T1000 (cell line): ENCODE measurements around the gene OTUD4.
"Not testable (repeated sequence)": the region's sequence is repeated elsewhere in the genome, so short reads cannot be mapped to it uniquely, and the experiment has no call there.

Experiments
- DNase-seq: peaks from one replicate; lab custom pipeline; 2025; ENCODE audit warnings: mixed read lengths; lab: John Stamatoyannopoulos, UW

OTUD4 gene

GRCh38 chr4:145180298-145181090 lies at the start of gene OTUD4:
Gene OTUD4 (minus strand): TSS chr4:145180589. CDS start chr4:145179973, 616 bp downstream.
- peak; percentile 81 for DNase-seq

DNA sequence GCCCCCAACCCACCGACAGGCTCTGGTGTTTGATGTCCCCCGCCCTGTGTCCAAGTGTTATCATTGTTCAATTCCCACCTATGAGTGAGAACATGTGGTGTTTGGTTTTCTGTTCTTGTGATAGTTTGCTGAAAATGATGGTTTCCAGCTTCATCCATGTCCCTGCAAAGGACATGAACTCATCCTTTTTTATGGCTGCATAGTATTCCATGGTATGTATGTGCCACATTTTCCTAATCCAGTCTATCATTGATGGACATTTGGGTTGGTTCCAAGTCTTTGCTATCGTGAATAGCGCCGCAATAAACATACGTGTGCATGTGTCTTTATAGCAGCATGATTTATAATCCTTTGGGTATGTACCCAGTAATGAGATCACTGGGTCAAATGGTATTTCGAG lies 42.8 kb upstream of the OTUD4 start:
- not testable (repeated sequence) for DNase-seq

DNA sequence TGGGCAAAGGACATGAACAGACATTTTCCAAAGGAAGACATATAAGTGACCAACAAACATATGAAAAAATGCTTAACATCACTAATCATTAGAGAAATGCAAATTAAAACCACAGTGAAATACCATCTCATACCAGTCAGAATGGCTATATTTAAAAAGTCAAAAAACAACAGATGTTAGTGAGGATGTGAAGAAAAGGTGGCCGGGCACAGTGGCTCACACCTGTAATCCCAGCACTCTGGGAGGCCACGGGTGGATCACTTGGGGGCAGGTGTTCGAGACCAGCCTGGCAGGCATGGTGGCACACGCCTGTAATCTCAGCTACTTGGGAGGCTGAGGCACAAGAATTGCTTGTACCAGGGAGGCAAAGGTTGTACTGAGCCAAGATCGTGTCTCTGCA lies 41.1 kb upstream of the OTUD4 start:
- not testable (repeated sequence) for DNase-seq

GRCh38 chr4:145219090-145219489 lies 38.7 kb upstream of the OTUD4 start:
- DNase-seq = no peak

DNA sequence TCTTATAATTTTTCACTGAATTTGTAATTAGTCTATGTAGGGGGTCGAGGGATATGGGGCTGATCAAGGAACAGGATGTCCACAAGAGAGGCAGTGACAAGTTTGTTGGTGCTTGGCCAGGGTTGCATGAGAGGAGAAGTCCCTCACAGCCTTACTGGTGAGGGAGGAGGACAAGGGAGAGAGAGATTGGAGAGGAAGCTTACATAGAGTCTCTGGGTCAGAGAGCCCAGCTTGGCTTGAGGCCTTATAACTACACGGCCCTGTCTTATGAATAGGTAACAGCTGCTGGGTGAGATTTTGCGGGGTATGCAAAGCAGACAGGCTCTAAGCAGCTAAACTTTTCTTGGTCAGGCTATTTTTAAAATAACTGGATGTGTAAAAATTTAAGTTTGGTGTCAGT lies 37.9 kb upstream of the OTUD4 start:
- DNase-seq = no peak

GRCh38 chr4:145217349-145217748 lies 37.0 kb upstream of the OTUD4 start:
- no peak for DNase-seq

- DNase-seq = no peak
These were observed 36.1 kb upstream of the OTUD4 start for GRCh38 chr4:145216535-145216934.

DNA sequence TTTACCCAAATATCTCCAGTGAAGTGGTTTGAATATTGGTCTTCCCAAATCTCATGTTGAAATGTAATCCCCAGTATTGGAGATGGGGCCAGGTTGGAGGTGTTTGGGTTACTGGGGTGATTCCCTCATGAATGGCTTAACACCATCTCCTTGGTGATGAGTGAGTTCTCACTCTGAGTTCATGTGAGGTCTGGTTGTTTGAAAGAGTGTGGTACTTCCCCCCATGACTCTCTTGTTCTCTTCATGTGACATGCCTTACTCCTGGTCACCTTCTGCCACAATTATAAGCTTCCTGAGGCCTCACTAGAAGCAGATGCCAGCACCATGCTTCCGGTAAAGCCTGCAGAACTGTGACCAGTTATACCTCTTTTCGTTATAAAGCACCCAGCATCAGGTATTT lies 32.9 kb upstream of the OTUD4 start:
- DNase-seq = no peak

GRCh38 chr4:145207934-145208333 lies 27.5 kb upstream of the OTUD4 start:
- no peak for DNase-seq

DNA sequence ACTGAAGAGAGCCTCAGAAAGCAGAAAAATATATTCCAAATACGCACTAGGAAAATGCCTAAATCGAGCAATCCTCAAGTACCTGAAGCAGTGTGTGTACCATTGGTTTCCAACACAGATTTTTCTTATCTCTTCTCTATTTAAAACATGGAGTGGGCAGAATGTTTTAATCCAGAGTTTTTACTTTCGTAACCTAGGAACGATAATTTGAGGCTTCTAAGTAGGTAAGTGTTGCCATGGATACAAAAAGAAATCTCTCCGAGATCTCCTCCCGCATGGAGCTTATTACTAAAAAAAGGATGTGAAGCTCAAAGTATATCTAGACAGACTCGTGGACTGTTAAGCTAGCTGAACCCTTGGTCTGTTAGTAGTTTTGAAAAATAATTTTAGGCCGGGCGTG lies 23.0 kb upstream of the OTUD4 start:
- DNase-seq = no peak

DNA sequence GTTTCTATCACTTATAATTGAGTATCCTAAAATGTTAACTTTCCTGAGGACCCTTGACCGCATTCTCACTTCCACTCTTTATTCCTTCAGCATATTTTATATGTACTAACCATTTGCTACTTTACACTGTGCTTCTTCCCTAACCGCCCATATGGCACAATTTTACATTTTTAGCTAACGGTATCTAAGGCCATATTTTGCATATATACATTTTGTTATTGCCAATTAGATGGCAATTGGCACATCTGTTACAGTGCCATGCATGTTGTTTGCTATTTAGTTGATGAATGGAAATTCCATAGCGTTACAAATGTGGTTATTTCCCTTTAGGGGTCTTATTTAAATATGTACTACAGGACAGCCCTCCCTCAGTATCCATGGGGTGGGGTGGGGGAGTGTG lies 20.0 kb upstream of the OTUD4 start:
- no peak for DNase-seq

DNA sequence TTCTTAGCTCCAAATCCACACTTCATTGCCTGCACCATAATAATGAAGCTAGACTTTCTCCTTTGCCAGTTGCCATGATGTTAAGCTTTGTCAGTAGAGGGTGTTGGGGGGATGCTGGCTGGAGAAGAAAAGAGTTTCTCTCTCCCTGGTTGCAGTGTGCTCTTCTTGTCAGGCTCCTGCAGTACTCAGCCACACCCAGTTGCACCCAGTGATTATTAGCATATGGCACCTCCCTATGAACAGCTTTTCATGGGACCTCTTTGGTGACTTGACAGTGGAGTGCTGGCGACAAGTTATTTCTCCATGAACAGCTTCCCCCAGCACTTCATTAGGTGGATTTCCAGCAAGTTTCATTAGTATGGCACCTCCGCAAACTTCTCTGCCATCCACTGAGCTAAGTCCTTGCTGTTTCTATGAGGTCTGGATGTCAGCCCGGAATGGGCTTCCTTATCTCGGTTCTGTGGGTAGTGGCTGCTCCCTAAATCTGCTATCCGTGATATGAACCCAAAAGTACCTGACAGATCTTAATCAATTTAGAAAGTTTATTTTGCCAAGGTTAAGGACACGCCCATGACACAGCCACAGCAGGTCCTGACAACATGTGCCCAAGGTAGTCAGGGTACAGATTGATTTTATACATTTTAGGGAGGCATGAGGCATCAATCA lies 18.8 kb upstream of the OTUD4 start:
- no peak for DNase-seq

DNA sequence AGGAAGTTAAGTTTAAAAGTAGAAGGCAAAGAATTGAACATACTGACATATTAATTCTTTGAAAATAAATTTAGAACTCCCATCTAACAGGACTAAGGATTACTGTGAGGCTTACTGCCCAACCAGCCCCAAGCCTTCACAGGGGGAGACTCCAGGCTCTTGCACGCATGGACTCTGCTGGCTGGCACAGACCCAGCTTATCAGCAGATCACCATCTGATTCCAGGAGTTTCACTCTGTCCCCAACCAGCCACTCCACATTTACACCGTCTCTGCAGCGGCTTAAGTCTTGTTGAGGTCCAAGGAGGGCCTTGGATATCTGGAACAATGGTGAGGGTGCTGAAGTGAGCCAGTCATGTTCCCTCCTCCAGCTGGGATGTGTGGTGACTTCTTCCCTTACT lies 16.4 kb upstream of the OTUD4 start:
- no peak for DNase-seq

GRCh38 chr4:145195167-145195952 lies 15.0 kb upstream of the OTUD4 start:
- no peak for DNase-seq

DNA sequence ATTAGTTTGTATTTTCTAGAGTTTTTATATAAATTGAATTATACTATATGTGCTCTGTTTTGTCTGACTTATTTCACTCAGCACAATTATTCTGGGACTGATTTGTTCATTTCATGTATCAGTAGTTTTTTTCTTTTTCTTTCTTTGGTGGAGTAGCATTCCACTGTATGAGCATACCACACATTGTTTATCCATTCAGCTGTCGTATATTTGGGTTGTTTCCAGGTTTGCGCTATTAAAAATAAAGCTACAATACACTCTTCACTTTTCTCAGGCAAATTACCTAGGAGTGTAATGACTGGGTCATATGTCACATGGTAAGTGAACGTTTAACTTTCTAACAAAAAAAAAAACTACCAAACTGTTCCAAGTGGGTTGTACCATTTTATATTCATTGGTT lies 9.6 kb upstream of the OTUD4 start:
- no peak for DNase-seq

DNA sequence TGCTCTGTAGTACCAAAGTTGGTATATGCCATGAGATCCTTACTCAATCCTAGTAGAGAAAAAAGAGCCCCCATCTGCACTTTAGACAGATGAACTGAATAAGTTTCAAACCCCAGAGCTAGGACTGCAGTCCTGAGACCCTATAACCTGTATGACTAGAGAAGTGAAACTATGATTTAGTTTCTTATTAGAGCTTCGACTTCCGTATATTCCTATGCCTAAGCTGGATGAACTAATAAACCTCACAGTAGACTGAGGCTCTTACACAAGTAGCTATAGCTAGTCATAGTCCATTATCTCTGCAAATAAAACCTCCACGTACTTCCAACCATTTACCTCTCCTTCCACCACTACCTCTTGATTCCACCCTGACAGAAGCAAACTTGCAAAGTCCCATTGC lies 6.3 kb upstream of the OTUD4 start:
- no peak for DNase-seq

DNA sequence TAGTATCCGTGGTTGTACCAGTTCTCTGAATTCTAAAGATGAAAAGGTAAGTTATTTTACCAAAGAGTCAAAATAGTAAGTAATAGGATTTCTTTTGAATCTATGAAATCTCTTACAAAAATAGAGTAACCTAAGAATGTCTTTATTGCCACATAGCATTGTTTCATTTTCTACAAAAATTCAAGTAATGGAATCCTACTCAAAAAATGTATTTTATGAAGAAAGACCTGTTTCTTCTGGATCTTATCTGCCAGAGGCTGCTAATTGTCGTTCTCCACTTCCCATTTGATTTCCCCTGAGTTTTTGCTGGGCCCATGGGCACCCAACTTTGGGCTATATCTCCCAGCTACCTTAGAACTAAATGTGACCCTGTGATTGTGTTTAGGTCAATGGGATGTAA lies 3.2 kb upstream of the OTUD4 start:
- no peak for DNase-seq

DNA sequence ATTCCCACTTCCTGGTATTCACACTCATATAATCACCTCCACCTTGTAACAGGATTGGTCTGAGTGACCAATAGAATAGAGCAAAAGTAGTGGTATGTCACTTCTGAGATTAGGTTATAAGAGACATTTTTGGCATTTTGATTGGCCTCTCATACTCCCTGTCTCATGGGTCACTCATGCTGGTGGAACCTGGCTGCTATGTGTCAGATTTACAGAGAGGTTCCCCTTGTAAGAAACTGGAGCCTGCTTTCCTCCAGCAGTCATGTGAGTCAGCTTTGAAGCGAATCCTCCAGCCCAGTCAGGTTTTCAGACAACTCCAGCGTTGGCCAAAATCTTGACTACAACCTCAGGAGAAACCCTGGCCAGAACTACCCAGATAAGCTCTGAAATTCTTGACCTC lies 2.6 kb upstream of the OTUD4 start:
- no peak for DNase-seq

DNA sequence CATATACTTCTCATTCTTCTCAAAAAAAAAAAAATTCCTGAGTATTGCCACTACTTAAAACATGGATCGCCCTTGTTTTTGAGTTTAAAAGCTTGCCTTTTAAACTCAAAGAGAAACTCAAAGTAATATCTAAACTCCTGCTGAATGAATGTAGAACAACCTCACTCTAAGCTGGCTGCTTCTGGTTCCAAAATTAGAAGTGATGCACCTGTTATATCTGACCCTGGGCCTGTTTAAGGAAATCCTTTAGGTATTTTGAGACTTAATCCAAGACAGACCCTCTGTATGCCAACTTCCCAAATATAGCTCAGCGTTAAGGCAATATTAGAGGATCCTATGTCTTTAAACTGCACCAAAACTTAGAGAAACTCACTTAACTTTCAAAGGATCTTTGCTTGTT lies 1.8 kb upstream of the OTUD4 start:
- DNase-seq = no peak

DNA sequence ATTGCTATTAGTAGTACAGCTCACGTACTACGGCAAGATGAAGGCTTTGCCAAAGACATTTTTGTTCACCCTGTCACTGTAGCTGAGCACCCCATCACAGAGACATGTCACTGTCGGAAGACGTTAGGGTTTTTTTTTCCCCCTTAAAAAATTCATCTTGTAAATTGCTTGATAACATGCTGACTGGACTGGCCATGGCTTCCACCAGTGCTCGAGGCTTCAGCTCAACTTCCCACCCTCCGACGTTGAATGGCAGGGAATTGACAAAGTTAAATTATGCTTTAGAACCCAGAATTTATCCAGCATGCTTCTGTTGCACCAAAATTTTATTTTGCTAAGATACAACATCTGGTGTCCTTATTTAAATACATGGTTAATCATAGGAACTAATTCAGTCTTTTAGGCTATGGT lies 707 bp upstream of the OTUD4 start:
- no peak for DNase-seq

DNA sequence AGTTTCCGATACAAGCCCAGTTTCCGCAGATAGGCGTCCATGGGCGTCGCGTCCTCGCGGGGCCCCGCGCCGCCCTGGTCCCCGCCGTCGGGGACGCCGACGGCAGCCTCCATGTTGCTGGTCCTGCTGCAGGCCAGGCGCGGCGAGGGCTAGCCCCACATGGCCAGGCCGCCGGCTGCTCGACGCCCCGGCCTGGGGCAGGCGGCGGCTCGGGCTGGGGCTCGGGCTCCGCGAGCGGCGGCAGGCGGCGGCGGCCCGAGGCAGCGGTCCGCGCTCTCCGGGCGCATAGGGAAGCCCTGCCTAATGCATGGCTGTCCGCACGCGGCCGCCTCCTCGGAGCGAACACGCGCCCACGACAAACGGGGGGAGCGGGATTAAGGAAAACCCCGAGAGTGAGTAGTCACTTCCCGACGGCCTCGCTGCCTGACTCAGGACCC lies 510 bp downstream of the OTUD4 start:
- DNase-seq = peak; percentile 49

DNA sequence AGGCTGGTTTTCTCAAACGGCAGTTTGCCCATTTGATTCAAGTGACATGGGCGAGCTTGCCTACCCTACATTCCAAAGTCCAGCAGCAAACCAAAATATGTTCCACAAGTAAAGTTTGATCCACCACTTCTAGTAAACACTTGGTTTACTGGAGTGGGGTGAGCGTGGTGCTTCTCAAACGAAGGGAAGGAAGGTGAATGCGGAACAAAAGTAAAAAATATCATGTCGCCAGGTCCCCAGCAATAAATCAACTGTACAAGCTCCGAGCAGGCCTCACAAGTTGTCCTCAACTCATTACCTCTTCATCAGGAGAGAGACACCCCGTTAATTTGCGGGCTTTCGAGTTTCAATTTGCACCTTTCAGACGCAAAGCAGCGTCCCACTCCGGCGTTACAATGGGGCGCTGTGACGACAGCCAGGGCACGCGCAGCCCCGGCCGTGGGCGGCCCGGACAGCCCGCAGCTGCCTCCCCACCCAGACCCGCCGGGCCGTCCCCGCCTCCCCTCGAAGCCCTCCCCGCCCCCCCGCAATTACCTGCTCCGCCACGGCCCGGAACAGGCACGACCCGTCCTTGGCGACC lies 1.0 kb downstream of the OTUD4 start:
- DNase-seq = no peak
